Lung (tissue), 12 donors: Measurements from ENCODE around the gene GALK2. TPM values are rescaled to one million over a fixed set of nuclear protein-coding genes. Genes with fewer than 3 reads are reported as not detected.

Experiments used
- ATAC-seq: fragments of 200-7000 bp; cut with Tn5 transposase; one replicate; pipeline ENCODE4 v1.9.1; 2020; ENCODE audit warnings: moderate number of reproducible peaks; ENCODE audit not compliant: insufficient read depth, low FRiP score
- DNase-seq, 3 donors: peaks; one replicate each; pipeline ENCODE4 v3.0.0-alpha.2; 2013 to 2017
- H3K27ac ChIP-seq, 2 donors: one replicate each; pipeline ENCODE4 v1.5.1; 2013; ENCODE audit warnings: mild to moderate bottlenecking in 2 of 2, moderate library complexity in 2 of 2, control low read depth in 1 of 2, inconsistent platforms in 1 of 2, low read depth in 1 of 2, low read length in 1 of 2
- H3K27me3 ChIP-seq, 3 donors: one replicate each; pipeline ENCODE4 v1.5.1; 2013; ENCODE audit warnings: low read length in 2 of 3; ENCODE audit not compliant: control insufficient read depth in 3 of 3, insufficient read depth in 3 of 3
- H3K36me3 ChIP-seq, 4 donors: one replicate each; pipeline ENCODE4 v1.5.1; 2013; ENCODE audit warnings: low read length in 4 of 4, mild to moderate bottlenecking in 1 of 4, moderate library complexity in 1 of 4; ENCODE audit not compliant: control insufficient read depth in 4 of 4, insufficient read depth in 4 of 4
- H3K4me1 ChIP-seq, 5 donors: one replicate each; pipeline ENCODE4 v1.5.1; 2013; ENCODE audit warnings: low read length in 5 of 5, mild to moderate bottlenecking in 2 of 5, moderate library complexity in 1 of 5; ENCODE audit not compliant: control insufficient read depth in 5 of 5, insufficient read depth in 5 of 5
- H3K4me3 ChIP-seq: one replicate; pipeline ENCODE4 v1.5.1; 2013; ENCODE audit warnings: mild to moderate bottlenecking, control low read depth, moderate library complexity
- H3K9ac ChIP-seq, 2 donors: one replicate each; pipeline ENCODE4 v1.5.1; 2013; ENCODE audit warnings: low read length in 2 of 2, control low read depth in 1 of 2; ENCODE audit not compliant: insufficient read depth in 1 of 2
- H3K9me3 ChIP-seq, 4 donors: one replicate each; pipeline ENCODE4 v1.5.1; 2013; ENCODE audit warnings: low read length in 3 of 4, mild to moderate bottlenecking in 1 of 4, moderate library complexity in 1 of 4; ENCODE audit not compliant: control insufficient read depth in 4 of 4, insufficient read depth in 3 of 4
- WGBS, 2 donors: extraction: QIAGEN DNeasy Blood & Tissue Kit; methylation state at CpG; one replicate each; pipeline ENCODE4 v1.1.7; 2013; 5-methylcytosine and 5-hydroxymethylcytosine counted together
- polyA plus RNA-seq, 2 donors: library from polyadenylated mRNA; stranded (reverse); fragments of 200-250 nt; gene quantifications; one replicate each; pipeline ENCODE4 v1.2.1, GENCODE V29; 2013
- total RNA-seq, 2 donors: library from RNA; depleted of rRNA in 1 of 2; stranded (reverse); fragments of >200 nt in 1 of 2; gene quantifications; one replicate each; pipeline ENCODE4 v1.2.1, GENCODE V29; 2014 to 2021
- TF ChIP-seq, protein P1 (sequence below): IDR thresholded peaks from 2 replicates; pipeline ENCODE4 v1.5.1; 2012; ENCODE audit warnings: mild to moderate bottlenecking; ENCODE audit errors: control extremely low read depth, extremely low read depth
- donor health status: control.
- donor health status: control.
- donor health status: Bipolar disorder and iron deficiency.
- donor health status: healthy.
- donor health status: DM: yes; HTN: yes; CAD: no.

The GALK2 gene
- total and polyA plus RNA-seq, 4 donors: 12.4 to 44.8 (median 34.0) TPM

DNA sequence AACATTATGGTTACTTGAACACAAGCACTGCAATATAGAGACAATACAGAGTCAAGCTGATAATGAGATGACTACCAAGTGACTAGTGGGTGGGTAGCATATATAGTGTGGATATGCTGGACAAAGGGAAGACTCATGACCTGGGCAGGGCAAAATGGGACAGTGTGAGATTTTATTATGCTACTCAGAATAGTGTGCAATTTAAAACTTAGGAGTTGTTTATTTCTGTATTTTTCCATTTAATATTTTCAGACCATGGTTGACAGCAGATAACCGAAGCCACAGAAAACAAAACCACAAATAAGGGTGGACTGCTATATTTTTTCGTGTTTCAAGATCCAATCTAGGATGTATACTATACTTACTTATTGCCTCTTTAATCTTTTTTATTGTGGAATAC, 19.6 kb downstream of the GALK2 start:
- whole genome bisulfite sequencing, 2 donors: 86 to 87% methylated on average over 2 of the region's 2 CpGs
- H3K9me3 ChIP-seq: peaks cover 0 to 9% (median 0%) of the 10 kb centered on the region in 4 donors
- no peak overlapping the region for H3K4me3 ChIP-seq
- H3K27ac ChIP-seq: no peak overlapping the region
- H3K27me3 ChIP-seq: no peaks in the 10 kb centered on the region
- H3K36me3 ChIP-seq: peaks cover 0 to 1% (median 0%) of the 10 kb centered on the region in 4 donors
- H3K9ac ChIP-seq: no peak overlapping the region
- ATAC-seq: no peak
- DNase-seq: no peak
- TF ChIP-seq, protein P1, sequence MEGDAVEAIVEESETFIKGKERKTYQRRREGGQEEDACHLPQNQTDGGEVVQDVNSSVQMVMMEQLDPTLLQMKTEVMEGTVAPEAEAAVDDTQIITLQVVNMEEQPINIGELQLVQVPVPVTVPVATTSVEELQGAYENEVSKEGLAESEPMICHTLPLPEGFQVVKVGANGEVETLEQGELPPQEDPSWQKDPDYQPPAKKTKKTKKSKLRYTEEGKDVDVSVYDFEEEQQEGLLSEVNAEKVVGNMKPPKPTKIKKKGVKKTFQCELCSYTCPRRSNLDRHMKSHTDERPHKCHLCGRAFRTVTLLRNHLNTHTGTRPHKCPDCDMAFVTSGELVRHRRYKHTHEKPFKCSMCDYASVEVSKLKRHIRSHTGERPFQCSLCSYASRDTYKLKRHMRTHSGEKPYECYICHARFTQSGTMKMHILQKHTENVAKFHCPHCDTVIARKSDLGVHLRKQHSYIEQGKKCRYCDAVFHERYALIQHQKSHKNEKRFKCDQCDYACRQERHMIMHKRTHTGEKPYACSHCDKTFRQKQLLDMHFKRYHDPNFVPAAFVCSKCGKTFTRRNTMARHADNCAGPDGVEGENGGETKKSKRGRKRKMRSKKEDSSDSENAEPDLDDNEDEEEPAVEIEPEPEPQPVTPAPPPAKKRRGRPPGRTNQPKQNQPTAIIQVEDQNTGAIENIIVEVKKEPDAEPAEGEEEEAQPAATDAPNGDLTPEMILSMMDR: no peak
- H3K4me1 ChIP-seq: no peaks in the 10 kb centered on the region

DNA sequence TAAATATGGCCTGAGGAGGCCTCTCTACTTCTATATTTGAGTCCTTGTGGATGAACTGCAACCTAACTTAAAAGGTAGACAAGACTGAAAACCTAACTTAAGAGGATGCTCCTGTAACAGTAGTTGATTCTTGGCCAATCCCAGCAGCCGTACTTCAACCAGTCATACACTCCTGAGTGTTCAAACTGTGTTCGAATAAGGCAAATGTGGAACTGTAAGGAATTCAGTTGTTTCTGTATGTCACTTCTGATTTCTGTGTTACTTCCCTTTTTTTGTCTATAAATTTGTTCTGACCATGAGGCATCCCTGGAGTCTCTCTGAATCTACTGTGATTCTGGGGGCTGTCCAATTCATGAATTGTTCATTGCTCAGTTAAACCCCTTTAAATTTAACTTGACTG, 20.5 kb downstream of the GALK2 start:
- no peak overlapping the region for H3K27ac ChIP-seq
- H3K4me3 ChIP-seq: no peak overlapping the region
- no peak for ATAC-seq
- H3K36me3 ChIP-seq: peaks cover 0 to 1% (median 0%) of the 10 kb centered on the region in 4 donors
- no peak overlapping the region for H3K9ac ChIP-seq
- peaks cover 0 to 5% (median 0%) of the 10 kb centered on the region in 4 donors for H3K9me3 ChIP-seq
- no peaks in the 10 kb centered on the region for H3K4me1 ChIP-seq
- TF ChIP-seq, protein P1: no peak
- WGBS, 2 donors: 31 to 77% methylated on average over 2 of the region's 2 CpGs
- no peak for DNase-seq
- H3K27me3 ChIP-seq: no peaks in the 10 kb centered on the region

DNA sequence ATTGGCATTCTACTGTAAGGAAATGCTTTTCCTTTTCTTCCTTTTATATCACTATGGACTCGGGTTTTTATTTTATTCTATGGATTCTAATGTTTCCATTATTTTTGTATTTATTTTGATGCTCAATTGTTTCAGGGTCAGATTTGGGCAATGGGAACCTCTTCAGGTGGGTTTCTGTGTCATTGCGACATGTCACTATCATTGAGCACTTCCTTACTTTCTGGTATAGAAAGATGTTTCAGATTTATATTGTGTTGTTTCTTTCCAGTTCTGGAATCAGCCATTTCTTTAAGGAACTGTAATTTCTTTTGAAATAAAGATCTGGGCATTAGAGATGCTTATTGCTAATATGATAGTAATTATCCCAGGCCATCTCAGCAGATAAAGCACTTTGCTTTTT, 21.8 kb downstream of the GALK2 start:
- no peaks in the 10 kb centered on the region for H3K27me3 ChIP-seq
- no peaks in the 10 kb centered on the region for H3K4me1 ChIP-seq
- TF ChIP-seq, protein P1: no peak
- WGBS, 2 donors: 90 to 95% methylated on average over 2 of the region's 2 CpGs
- H3K9ac ChIP-seq: no peak overlapping the region
- H3K4me3 ChIP-seq: no peak overlapping the region
- H3K36me3 ChIP-seq: peaks cover 0 to 1% (median 0%) of the 10 kb centered on the region in 4 donors
- DNase-seq (no peak), ATAC-seq (no peak)
- H3K27ac ChIP-seq: no peak overlapping the region
- H3K9me3 ChIP-seq: no peaks in the 10 kb centered on the region

DNA sequence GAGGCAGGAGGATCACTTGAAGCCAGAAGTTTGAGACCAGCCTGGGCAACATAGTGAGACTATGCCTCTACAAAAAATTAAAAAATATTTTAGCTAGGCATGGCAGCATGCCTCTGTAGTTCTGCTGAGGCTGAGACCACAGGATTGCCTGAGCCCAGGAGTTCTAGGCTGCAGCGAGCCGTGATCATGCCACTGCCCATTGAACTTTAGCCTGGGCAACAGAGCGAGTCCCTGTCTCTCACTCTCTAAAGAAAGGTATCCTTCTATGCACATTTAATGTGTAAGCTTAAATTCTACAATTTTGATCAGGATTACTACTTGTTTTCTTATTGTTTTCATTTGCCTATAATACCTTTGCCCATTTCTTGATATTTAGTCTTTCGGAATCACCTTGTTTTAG, 26.8 kb downstream of the GALK2 start:
- no peak for ATAC-seq
- TF ChIP-seq, protein P1: no peak
- Histone ChIP-seq H3K9me3 (no peaks in the 10 kb centered on the region), H3K27ac (no peak overlapping the region), H3K4me3 (no peak overlapping the region), H3K27me3 (no peaks in the 10 kb centered on the region), H3K4me1 (peaks cover 0 to 10% (median 4%) of the 10 kb centered on the region in 5 donors), H3K9ac (no peak overlapping the region), H3K36me3 (no peaks in the 10 kb centered on the region)
- WGBS, 2 donors: 96 to 97% methylated on average over 4 of the region's 4 CpGs
- DNase-seq: no peak
